HepG2 (cell line): ENCODE data around the gene ATP2B2. TPM values are rescaled to one million over a fixed set of nuclear protein-coding genes. Genes with fewer than 3 reads are reported as not detected.

Source experiments
- ATAC-seq: fragments of 200-7000 bp; cut with Tn5 transposase; 3 replicates; pipeline ENCODE4 v1.9.1; 2020; ENCODE audit warnings: mild to moderate bottlenecking, moderate library complexity
- BruUV-seq: library from RNA; stranded (reverse); fragments of 400-500 nt; replicated peaks from 2 replicates; lab custom pipeline; 2021; lab: Mats Ljungman, UMichigan
- CTCF ChIA-PET: fragments of 300-600 bp; formaldehyde crosslinking; extraction: SDS; loops from one replicate; lab custom pipeline; 2021; ENCODE audit warnings: low total read pairs, inconsistent platforms, low intra/inter-chr PET ratio; lab: Yijun Ruan, JAX
- POLR2A ChIA-PET: fragments of 350-600 bp; sonication (Branson Sonifier 250); formaldehyde crosslinking; loops from one replicate; lab custom pipeline; 2020; ENCODE audit warnings: antibody characterized with exemption, inconsistent platforms; lab: Yijun Ruan, JAX
- DNase-seq: peaks from one replicate; pipeline ENCODE4 v3.0.0-alpha.2; 2015; ENCODE audit warnings: low spot score
- FAIRE-seq: peaks from 3 replicates; lab custom pipeline; 2011; peaks lifted over from hg19 to GRCh38; lab: Jason Lieb, UNC
- H2AFZ ChIP-seq: one replicate; pipeline ENCODE4 v1.6.1; 2011; ENCODE audit warnings: low read length, inconsistent platforms
- H3K27ac ChIP-seq: fragments of 300-600 bp; 3 replicates; pipeline ENCODE4 v1.8.0; 2011; ENCODE audit warnings: mixed run types, mild to moderate bottlenecking, mixed read lengths, low read length, inconsistent platforms; ENCODE audit not compliant: insufficient read depth; ENCODE audit errors: extremely low read length
- H3K27me3 ChIP-seq, 2 experiments: fragments of 200-600 bp in 1 of 2; 2 replicates in 1 of 2; 3 replicates in 1 of 2; pipeline versions ENCODE4 v1.6.0 to v1.8.0; 2011; ENCODE audit warnings: low read length in 2 of 2, mild to moderate bottlenecking in 2 of 2, moderate library complexity in 2 of 2, inconsistent platforms in 1 of 2; ENCODE audit not compliant: insufficient read depth in 2 of 2, control insufficient read depth in 1 of 2
- H3K36me3 ChIP-seq, 2 experiments: fragments of 200-600 bp in 1 of 2; replicated peaks in 1 of 2; 2 replicates in 1 of 2; 3 replicates in 1 of 2; pipeline versions ENCODE4 v1.5.1 to v1.8.0; 2011; ENCODE audit warnings: low read length in 2 of 2, inconsistent platforms in 1 of 2; ENCODE audit not compliant: insufficient read depth in 2 of 2, control insufficient read depth in 1 of 2
- H3K4me1 ChIP-seq: 2 replicates; pipeline ENCODE4 v1.5.1; 2012; ENCODE audit warnings: low read length, inconsistent platforms; ENCODE audit not compliant: insufficient read depth
- H3K4me2 ChIP-seq: 2 replicates; pipeline ENCODE4 v1.6.0; 2011; ENCODE audit warnings: low read depth, low read length, inconsistent platforms
- H3K4me3 ChIP-seq, 3 experiments: fragments of 200-600 bp in 1 of 3; sonication (generic), shearing (Covaris generic) in 1 of 3; replicated peaks in 1 of 3; 2 replicates each; pipeline ENCODE4 v1.5.1; 2011 to 2016; ENCODE audit warnings: low read length in 3 of 3, inconsistent platforms in 2 of 3, low read depth in 2 of 3, mild to moderate bottlenecking in 2 of 3, control low read depth in 1 of 3, mixed read lengths in 1 of 3; ENCODE audit not compliant: insufficient read depth in 1 of 3
- H3K79me2 ChIP-seq: one replicate; pipeline ENCODE4 v1.6.1; 2011; ENCODE audit warnings: low read length, inconsistent platforms; ENCODE audit not compliant: insufficient read depth
- H3K9ac ChIP-seq: 2 replicates; pipeline ENCODE4 v1.6.0; 2011; ENCODE audit warnings: mild to moderate bottlenecking, low read depth, low read length, inconsistent platforms; ENCODE audit not compliant: insufficient read depth
- H3K9me3 ChIP-seq: 2 replicates; pipeline ENCODE4 v1.5.1; 2012; ENCODE audit warnings: mild to moderate bottlenecking, low read length
- H4K20me1 ChIP-seq: 2 replicates; pipeline ENCODE4 v1.6.0; 2011; ENCODE audit warnings: inconsistent platforms, mild to moderate bottlenecking, low read length, moderate library complexity; ENCODE audit not compliant: insufficient read depth
- RBAK ChIP-seq: sonication (generic); formaldehyde crosslinking; IDR thresholded peaks from 2 replicates; pipeline ENCODE4 v1.5.1; 2020; ENCODE audit warnings: mild to moderate bottlenecking, missing genetic modification reagents
- THAP7 ChIP-seq: sonication (generic); formaldehyde crosslinking; IDR thresholded peaks from 2 replicates; pipeline ENCODE4 v1.8.1; 2023; ENCODE audit warnings: mild to moderate bottlenecking, missing genetic modification reagents
- ZNF10 ChIP-seq: sonication (generic); formaldehyde crosslinking; IDR thresholded peaks from 2 replicates; pipeline ENCODE4 v1.4.0; 2020; ENCODE audit warnings: mild to moderate bottlenecking, low read depth, missing genetic modification reagents, borderline replicate concordance
- ZNF281 ChIP-seq: sonication (generic); formaldehyde crosslinking; IDR thresholded peaks from 2 replicates; pipeline ENCODE4 v1.4.0; 2020; ENCODE audit warnings: missing genetic modification reagents, borderline replicate concordance
- WGBS: methylation state at CpG from one replicate; pipeline ENCODE4 v1.1.6; 2017; ENCODE audit warnings: low lambda C conversion rate; 5-methylcytosine and 5-hydroxymethylcytosine counted together
- in situ Hi-C: cut with HindIII; loops from 2 replicates; pipeline ENCODE4 v1.10.0; 2017; ENCODE audit warnings: low pct_unique_long_range_greater_than_20kb; ENCODE audit not compliant: extremely low pct_ligation_motif_present
- intact Hi-C: fragments of 100-400 bp; cut with micrococcal nuclease; formaldehyde crosslinking; loops from one replicate; pipeline ENCODE4 v1.10.0; 2022; ENCODE audit not compliant: unreplicated experiment
- polyA plus RNA-seq, 8 experiments: library from polyadenylated mRNA; depleted of rRNA in 3 of 8; stranded (reverse) in 7 of 8; unstranded in 1 of 8; fragments of >200 nt; fragmentation: Illumina TruSeq in 4 of 8; extraction: Trizol in 4 of 8; gene quantifications; 2 replicates each; pipeline versions ENCODE4 v1.2.1 to v1.2.3, GENCODE V29; 2011 to 2016; ENCODE audit warnings: low read depth in 4 of 8, missing spikeins in 1 of 8, mixed read lengths in 1 of 8; ENCODE audit not compliant: insufficient read depth in 1 of 8
- total RNA-seq, 5 experiments: library from RNA; depleted of rRNA; stranded (reverse); fragments of >200 nt; fragmentation: Illumina TruSeq; extraction: Trizol; gene quantifications; 2 replicates each; pipeline ENCODE4 v1.2.3, GENCODE V29; 2016; ENCODE audit warnings: low read depth in 1 of 5

The ATP2B2 gene
- total and polyA plus RNA-seq, 2 of the 13 experiments (the other 11 are each of a cell fraction or from before 2014, with no cell fraction given), result 1.5 to 2.3 TPM

- Histone ChIP-seq H3K36me3 (no peaks in the 10 kb centered on the region), H3K27me3 (peaks cover 0 to 2% of the 10 kb centered on the region in 2 experiments; a peak in 2 of 5 replicates), H3K4me3 (no peak overlapping the region), H3K9me3 (no peaks in the 10 kb centered on the region), H3K27ac (no peak overlapping the region), H3K4me2 (no peak overlapping the region), H2AFZ (no peak overlapping the region), H3K79me2 (no peaks in the 10 kb centered on the region), H3K9ac (no peak overlapping the region), H3K4me1 (no peaks in the 10 kb centered on the region), H4K20me1 (no peaks in the 10 kb centered on the region)
- no peak for FAIRE-seq
- in situ Hi-C loops (no loop called here), intact Hi-C loops (no loop called here)
- ChIA-PET POLR2A (no interaction called here), CTCF (no interaction called here)
- no peak for DNase-seq
- WGBS, result 74% methylated on average over 8 of the region's 8 CpGs
- BruUV-seq, result no TSS peak
- ATAC-seq, result no peak
- TF ChIP-seq THAP7 (no peak), ZNF281 (no peak), ZNF10 (CRISPR knock-in tag) (no peak), RBAK (CRISPR knock-in tag) (no peak)
Measured at GRCh38 chr3:10400050-10400748, 105.2 kb downstream of the ATP2B2 start.
